ENCODE data around the gene LRRN2. TPM values are rescaled to one million over a fixed set of nuclear protein-coding genes. Genes with fewer than 3 reads are reported as not detected.
A peak's percentile ranks its signal among the peaks of the same experiment; 100 is the strongest.

Gene LRRN2
- total and polyA plus RNA-seq, 9 of the 15 experiments (the other 6 are each of a cell fraction or from before 2014, with no cell fraction given): 0.05 TPM; not detected in 8

- WGBS (ENCODE audit: insufficient coverage, low coverage, missing lambda C conversion rate): 0% methylated on average over 3 of the region's 3 CpGs
- no TSS peak for BruUV-seq (replicated peaks)
- ATAC-seq (no peak), FAIRE-seq (no peak), DNase-seq (ENCODE audit: extremely low read depth in 1 of 4, low spot score in 3 of 4) (no peak)
- Histone ChIP-seq H3K79me2 (ENCODE audit: control insufficient read depth, insufficient read depth, low read length) (no peaks in the 10 kb centered on the region), H4K20me1 (replicated peaks; ENCODE audit: control insufficient read depth, insufficient read depth, low read length) (no peaks in the 10 kb centered on the region), H3K36me3 (ENCODE audit: control insufficient read depth, insufficient read depth, low read length) (no peaks in the 10 kb centered on the region), H3K4me1 (replicated peaks in 1 of 2; ENCODE audit: control insufficient read depth in 2 of 2, insufficient read depth in 2 of 2, low read length in 2 of 2) (no peaks in the 10 kb centered on the region), H3K9me1 (ENCODE audit: control insufficient read depth, insufficient read depth, low read length) (no peaks in the 10 kb centered on the region), H3K27me3 (ENCODE audit: control insufficient read depth in 2 of 2, insufficient read depth in 2 of 2, low read length in 2 of 2) (peaks cover 23 to 59% of the 10 kb centered on the region in 2 experiments), H3K9me3 (replicated peaks; ENCODE audit: control insufficient read depth, insufficient read depth, low read depth, low read length) (no peaks in the 10 kb centered on the region), H2AFZ (ENCODE audit: low read depth, low read length) (no peak overlapping the region), H3K9ac (ENCODE audit: insufficient read depth in 1 of 2, low read depth in 2 of 2, low read length in 2 of 2) (no peak overlapping the region), H3K27ac (ENCODE audit: extremely low read depth, low read depth, low read length) (no peak overlapping the region), H3K4me3 (no peak overlapping the region), H3K4me2 (ENCODE audit: insufficient read depth, low read length) (no peak overlapping the region)
- in situ Hi-C loops (cut with MboI) (no loop called here), intact Hi-C loops (cut with micrococcal nuclease) (no loop called here)
- CTCF ChIA-PET (ENCODE audit: low intra/inter-chr PET ratio): no interaction called here
- POLR2A ChIA-PET: interaction anchor here (0.6 to 0.8 kb wide), 2 partner anchors 13 to 42 kb away, joined by 3 to 6 read pairs; no protein-coding TSS in a partner anchor
- TF ChIP-seq TAF1 (IDR thresholded peaks at IDR 0.05; ENCODE audit: control insufficient read depth, extremely low read depth, insufficient read depth, low read length, severe bottlenecking): no peak
- peak; percentile 48; the same call in 1 of the 2 replicates for TF ChIP-seq ZNF24 (IDR thresholded peaks at IDR 0.05)
Observed at GRCh38 chr1:204591473-204592090, 94.0 kb downstream of the LRRN2 start.

- intact Hi-C loops (cut with micrococcal nuclease): no loop called here
- in situ Hi-C loops (cut with MboI): no loop called here
- Histone ChIP-seq H3K4me2 (ENCODE audit: insufficient read depth, low read length) (no peak overlapping the region), H3K9ac (ENCODE audit: insufficient read depth in 1 of 2, low read depth in 2 of 2, low read length in 2 of 2) (no peak overlapping the region), H3K4me1 (replicated peaks in 1 of 2; ENCODE audit: control insufficient read depth in 2 of 2, insufficient read depth in 2 of 2, low read length in 2 of 2) (peaks cover 0 to 4% of the 10 kb centered on the region in 2 experiments; a peak in 1 of 5 replicates), H4K20me1 (replicated peaks; ENCODE audit: control insufficient read depth, insufficient read depth, low read length) (no peaks in the 10 kb centered on the region), H3K9me1 (ENCODE audit: control insufficient read depth, insufficient read depth, low read length) (no peaks in the 10 kb centered on the region), H3K27ac (ENCODE audit: extremely low read depth, low read depth, low read length) (no peak overlapping the region), H3K4me3 (no peak overlapping the region), H3K9me3 (replicated peaks; ENCODE audit: control insufficient read depth, insufficient read depth, low read depth, low read length) (no peaks in the 10 kb centered on the region), H2AFZ (ENCODE audit: low read depth, low read length) (no peak overlapping the region), H3K79me2 (ENCODE audit: control insufficient read depth, insufficient read depth, low read length) (no peaks in the 10 kb centered on the region), H3K36me3 (ENCODE audit: control insufficient read depth, insufficient read depth, low read length) (no peaks in the 10 kb centered on the region), H3K27me3 (ENCODE audit: control insufficient read depth in 2 of 2, insufficient read depth in 2 of 2, low read length in 2 of 2) (peaks cover 25 to 59% of the 10 kb centered on the region in 2 experiments)
- POLR2A ChIA-PET: interaction anchor here (0.6 to 0.7 kb wide), 3 partner anchors 10 to 81 kb away, joined by 3 to 4 read pairs (median 3); no protein-coding TSS in a partner anchor
- no peak for DNase-seq (ENCODE audit: extremely low read depth in 1 of 4, low spot score in 3 of 4)
- BruUV-seq (replicated peaks): no TSS peak
- no peak for ATAC-seq
- WGBS (ENCODE audit: insufficient coverage, low coverage, missing lambda C conversion rate): 10% methylated on average over 8 of the region's 8 CpGs
- CTCF ChIA-PET (ENCODE audit: low intra/inter-chr PET ratio): no interaction called here
- FAIRE-seq: no peak
- TF ChIP-seq GABPA (tag; conservative IDR thresholded peaks at IDR 0.05; ENCODE audit: low read depth): no peak
- no peak for TF ChIP-seq ZNF143 (CRISPR knock-in tag; IDR thresholded peaks at IDR 0.05)
- no peak for TF ChIP-seq STAG1 (CRISPR knock-in tag; IDR thresholded peaks at IDR 0.05; ENCODE audit: borderline replicate concordance)
- TF ChIP-seq ELF2 (CRISPR knock-in tag; IDR thresholded peaks at IDR 0.05): no peak
- no peak for TF ChIP-seq FOS (IDR thresholded peaks at IDR 0.05; ENCODE audit: extremely low read depth, insufficient read length)
- no peak for TF ChIP-seq PHB2 (IDR thresholded peaks at IDR 0.05; ENCODE audit: low read depth)
- TF ChIP-seq HMG20B (CRISPR knock-in tag; IDR thresholded peaks at IDR 0.05): no peak
- TF ChIP-seq THRAP3 (IDR thresholded peaks at IDR 0.05; ENCODE audit: borderline replicate concordance): no peak
- no peak for TF ChIP-seq ZNF431 (CRISPR knock-in tag; IDR thresholded peaks at IDR 0.05)
- TF ChIP-seq MCM3 (IDR thresholded peaks at IDR 0.05): no peak
- no peak for TF ChIP-seq NR2C1 (IDR thresholded peaks at IDR 0.05)
- no peak for TF ChIP-seq NR2C1 (tag; IDR thresholded peaks at IDR 0.05)
- no peak for TF ChIP-seq HSF4 (CRISPR knock-in tag; IDR thresholded peaks at IDR 0.05; ENCODE audit: borderline replicate concordance)
- TF ChIP-seq ATF1 (CRISPR knock-in tag; IDR thresholded peaks at IDR 0.05): no peak
- no peak for TF ChIP-seq ATF1 (tag; IDR thresholded peaks at IDR 0.05)
- no peak for TF ChIP-seq CBX5 (IDR thresholded peaks at IDR 0.05; ENCODE audit: borderline replicate concordance, low read depth)
- TF ChIP-seq RB1 (IDR thresholded peaks at IDR 0.05; ENCODE audit: low read depth): no peak
Observed at GRCh38 chr1:204589409-204590038, 96.0 kb downstream of the LRRN2 start.

All from K562 (cell line).